Naive B cell (primary cell): Measurements from ENCODE around the gene OR2T8. TPM values are rescaled to one million over a fixed set of nuclear protein-coding genes. Genes with fewer than 3 reads are reported as not detected.

Experiments used
- ATAC-seq, 2 donors: fragments of 150-1000 bp; cut with Tn5 transposase; 2 replicates each; pipeline ENCODE4 v1.10.0; 2021; ENCODE audit warnings: low read depth in 2 of 2, mild to moderate bottlenecking in 2 of 2, moderate library complexity in 2 of 2
- DNase-seq: peaks from one replicate; pipeline ENCODE4 v3.0.0; 2022
- H3K27ac Mint-ChIP-seq, 6 donors: one replicate each; pipeline ENCODE4 v1.8.0; 2020 to 2022; ENCODE audit warnings: mild to moderate bottlenecking in 6 of 6, mixed read lengths in 6 of 6, moderate library complexity in 5 of 6, inconsistent platforms in 2 of 6
- H3K27me3 Mint-ChIP-seq, 3 donors: one replicate each; pipeline ENCODE4 v1.8.0; 2021 to 2022; ENCODE audit warnings: mixed read lengths in 3 of 3, mild to moderate bottlenecking in 1 of 3
- H3K36me3 Mint-ChIP-seq, 2 donors: one replicate each; pipeline ENCODE4 v1.8.0; 2020 to 2022; ENCODE audit warnings: mixed read lengths in 2 of 2, inconsistent platforms in 1 of 2, mild to moderate bottlenecking in 1 of 2
- H3K4me1 Mint-ChIP-seq, 3 donors: one replicate each; pipeline ENCODE4 v1.8.0; 2020 to 2022; ENCODE audit warnings: mixed read lengths in 3 of 3, inconsistent platforms in 1 of 3, mild to moderate bottlenecking in 1 of 3, moderate library complexity in 1 of 3
- H3K4me3 Mint-ChIP-seq, 8 donors: one replicate each; pipeline ENCODE4 v1.8.0; 2020 to 2022; ENCODE audit warnings: mild to moderate bottlenecking in 8 of 8, mixed read lengths in 8 of 8, moderate library complexity in 8 of 8, inconsistent platforms in 2 of 8
- H3K9me3 Mint-ChIP-seq, 7 donors: one replicate each; pipeline ENCODE4 v1.8.0; 2020 to 2022; ENCODE audit warnings: mixed read lengths in 7 of 7, mild to moderate bottlenecking in 5 of 7, inconsistent platforms in 2 of 7, moderate library complexity in 1 of 7
- polyA plus RNA-seq, 6 donors: library from polyadenylated mRNA; unstranded; fragments of 300-500 nt; fragmentation: Illumina TruSeq; gene quantifications; one replicate each; pipeline ENCODE4 v1.2.3, GENCODE V29; 2021; ENCODE audit warnings: low read depth in 6 of 6

OR2T8 gene
- polyA plus RNA-seq, 6 donors from 2014 or later = 0.43 TPM; not detected in 5

DNA sequence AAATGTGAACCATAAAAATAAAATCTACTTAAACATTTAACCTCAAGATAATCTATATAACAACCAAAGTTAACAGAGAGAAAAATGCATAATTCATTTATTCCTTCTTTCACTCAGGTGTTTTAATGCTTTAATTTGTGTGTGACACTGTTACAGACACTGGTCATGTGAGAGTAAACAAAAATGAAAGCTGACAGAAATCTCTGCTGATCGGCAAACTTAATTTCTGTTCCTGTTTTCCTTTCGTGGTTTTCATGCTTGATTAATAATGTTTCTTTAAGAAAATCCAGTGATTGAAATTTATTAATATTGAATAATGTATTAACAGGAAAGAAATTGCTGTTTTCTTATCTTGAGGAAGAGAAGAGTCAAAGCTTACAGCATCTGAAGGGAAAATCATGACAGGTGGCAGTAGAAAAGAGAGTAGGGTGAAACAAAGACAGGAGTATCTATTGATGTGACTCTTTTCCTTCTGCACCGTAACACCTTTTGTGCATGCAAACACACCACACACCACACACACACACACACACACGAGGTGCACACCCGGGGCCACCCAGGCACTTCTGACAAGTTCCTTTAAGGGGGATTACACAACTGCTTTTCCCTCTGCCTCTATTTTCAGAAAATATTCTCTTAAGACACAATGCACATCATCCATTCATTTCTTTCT, 46.6 kb downstream of the OR2T8 start:
- DNase-seq = peak; percentile 8
- Mint-ChIP-seq H3K27me3 (no peaks in the 10 kb centered on the region), H3K27ac (peak overlapping the region; percentile 66 to 90 (median 81)), H3K4me3 (peak overlapping the region; percentile 28 to 79 (median 53)), H3K36me3 (peaks cover 8 to 10% of the 10 kb centered on the region in 2 donors), H3K4me1 (peaks cover 26 to 27% (median 27%) of the 10 kb centered on the region in 3 donors), H3K9me3 (peaks cover 0 to 5% (median 0%) of the 10 kb centered on the region in 7 donors)
- peak; percentile 86 for ATAC-seq

Other genes with a start within 250 kb of the OR2T8 start
- not detected for gene OR13G1, start 240.5 kb upstream of the OR2T8 start, polyA plus RNA-seq
- gene OR6F1, start 203.6 kb upstream of the OR2T8 start, polyA plus RNA-seq = not detected
- gene OR14K1, start 181.6 kb upstream of the OR2T8 start, polyA plus RNA-seq = not detected
- gene OR14A2, start 172.1 kb upstream of the OR2T8 start, polyA plus RNA-seq = not detected
- not detected for gene OR1C1, start 159.7 kb upstream of the OR2T8 start, polyA plus RNA-seq
- not detected for gene OR14A16, start 96.1 kb upstream of the OR2T8 start, polyA plus RNA-seq
- not detected for gene OR11L1, start 78.4 kb upstream of the OR2T8 start, polyA plus RNA-seq
- 1 to 10 TPM; 2.2 to 6.2 (median 4.7) TPM for gene TRIM58, start 63.1 kb upstream of the OR2T8 start, polyA plus RNA-seq
- gene OR2W3, start 24.7 kb upstream of the OR2T8 start, polyA plus RNA-seq = 10 to 100 TPM in 1 of 6 donors, 1 to 10 TPM in 3, under 1 TPM in 2; 0.67 to 10.6 (median 2.0) TPM
- not detected for gene OR2AJ1, start 4.6 kb downstream of the OR2T8 start, polyA plus RNA-seq
- under 1 TPM in 2 of 6 donors, not detected in 4; 0.51 to 0.74 TPM for gene OR2L8, start 28.6 kb downstream of the OR2T8 start, polyA plus RNA-seq
- gene OR2AK2, start 45.0 kb downstream of the OR2T8 start, polyA plus RNA-seq = not detected
- not detected for gene OR2L5, start 93.4 kb downstream of the OR2T8 start, polyA plus RNA-seq
- 1 to 10 TPM in 1 of 6 donors, under 1 TPM in 4, not detected in 1; 0.16 to 1.7 (median 0.74) TPM for gene OR2L2, start 109.8 kb downstream of the OR2T8 start, polyA plus RNA-seq
- under 1 TPM in 1 of 6 donors, not detected in 5; 0.12 TPM for gene OR2L3, start 126.6 kb downstream of the OR2T8 start, polyA plus RNA-seq
- 1 to 10 TPM in 2 of 6 donors, under 1 TPM in 3, not detected in 1; 0.27 to 1.7 (median 0.61) TPM for gene OR2L13, start 174.9 kb downstream of the OR2T8 start, polyA plus RNA-seq
- gene OR2M5, start 224.9 kb downstream of the OR2T8 start, polyA plus RNA-seq = not detected